ENCODE results near the gene NMT1. TPM values are rescaled to one million over a fixed set of nuclear protein-coding genes. Genes with fewer than 3 reads are reported as not detected.

The NMT1 gene
- total and polyA plus RNA-seq, 4 donors = 27.0 to 83.7 (median 42.6) TPM

- TF ChIP-seq, protein P1, sequence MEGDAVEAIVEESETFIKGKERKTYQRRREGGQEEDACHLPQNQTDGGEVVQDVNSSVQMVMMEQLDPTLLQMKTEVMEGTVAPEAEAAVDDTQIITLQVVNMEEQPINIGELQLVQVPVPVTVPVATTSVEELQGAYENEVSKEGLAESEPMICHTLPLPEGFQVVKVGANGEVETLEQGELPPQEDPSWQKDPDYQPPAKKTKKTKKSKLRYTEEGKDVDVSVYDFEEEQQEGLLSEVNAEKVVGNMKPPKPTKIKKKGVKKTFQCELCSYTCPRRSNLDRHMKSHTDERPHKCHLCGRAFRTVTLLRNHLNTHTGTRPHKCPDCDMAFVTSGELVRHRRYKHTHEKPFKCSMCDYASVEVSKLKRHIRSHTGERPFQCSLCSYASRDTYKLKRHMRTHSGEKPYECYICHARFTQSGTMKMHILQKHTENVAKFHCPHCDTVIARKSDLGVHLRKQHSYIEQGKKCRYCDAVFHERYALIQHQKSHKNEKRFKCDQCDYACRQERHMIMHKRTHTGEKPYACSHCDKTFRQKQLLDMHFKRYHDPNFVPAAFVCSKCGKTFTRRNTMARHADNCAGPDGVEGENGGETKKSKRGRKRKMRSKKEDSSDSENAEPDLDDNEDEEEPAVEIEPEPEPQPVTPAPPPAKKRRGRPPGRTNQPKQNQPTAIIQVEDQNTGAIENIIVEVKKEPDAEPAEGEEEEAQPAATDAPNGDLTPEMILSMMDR (IDR thresholded peaks at IDR 0.05; ENCODE audit: low read depth, low read length, missing input control) = no peak
- TF ChIP-seq HNF4A (conservative IDR thresholded peaks at IDR 0.05) (no peak), NR2F2 (IDR thresholded peaks at IDR 0.05) (no peak), EGR1 (IDR thresholded peaks at IDR 0.05; ENCODE audit: low read depth in 2 of 2) (no peak), GABPA (IDR thresholded peaks at IDR 0.05 in 1 of 2, conservative IDR thresholded peaks at IDR 0.05 in 1 of 2) (no peak)
- TF ChIP-seq, protein P2, sequence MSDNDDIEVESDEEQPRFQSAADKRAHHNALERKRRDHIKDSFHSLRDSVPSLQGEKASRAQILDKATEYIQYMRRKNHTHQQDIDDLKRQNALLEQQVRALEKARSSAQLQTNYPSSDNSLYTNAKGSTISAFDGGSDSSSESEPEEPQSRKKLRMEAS (IDR thresholded peaks at IDR 0.05) = no peak
Measured at GRCh38 chr17:45110676-45111611, 49.8 kb downstream of the NMT1 start (continued).

- Histone ChIP-seq H3K27me3 (ENCODE audit: control insufficient read depth in 4 of 4, insufficient read depth in 4 of 4, low read length in 3 of 4) (no peaks in the 10 kb centered on the region), H3K36me3 (ENCODE audit: control insufficient read depth in 4 of 4, insufficient read depth in 3 of 4, low read depth in 1 of 4, low read length in 3 of 4) (peaks cover 3 to 16% (median 6%) of the 10 kb centered on the region in 4 donors), H3K4me3 (ENCODE audit: low read depth in 1 of 3, low read length in 3 of 3) (no peak overlapping the region), H3K4me1 (ENCODE audit: control insufficient read depth in 4 of 4, insufficient read depth in 4 of 4, low read length in 3 of 4) (peaks cover 0 to 3% (median 0%) of the 10 kb centered on the region in 4 donors), H3K9ac (ENCODE audit: low read depth in 1 of 2, low read length in 2 of 2) (no peak overlapping the region), H3K9me3 (ENCODE audit: control insufficient read depth in 4 of 4, low read length in 3 of 4) (no peaks in the 10 kb centered on the region), H3K27ac (ENCODE audit: low read depth in 1 of 2, low read length in 2 of 2) (no peak overlapping the region)
- TF ChIP-seq, protein P3, sequence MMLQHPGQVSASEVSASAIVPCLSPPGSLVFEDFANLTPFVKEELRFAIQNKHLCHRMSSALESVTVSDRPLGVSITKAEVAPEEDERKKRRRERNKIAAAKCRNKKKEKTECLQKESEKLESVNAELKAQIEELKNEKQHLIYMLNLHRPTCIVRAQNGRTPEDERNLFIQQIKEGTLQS (IDR thresholded peaks at IDR 0.05) = no peak
- TF ChIP-seq RXRA (IDR thresholded peaks at IDR 0.05) (no peak), SP1 (IDR thresholded peaks at IDR 0.05) (no peak), GABPA (IDR thresholded peaks at IDR 0.05 in 1 of 2, conservative IDR thresholded peaks at IDR 0.05 in 1 of 2) (no peak), YY1 (IDR thresholded peaks at IDR 0.05) (no peak), HNF4A (conservative IDR thresholded peaks at IDR 0.05) (no peak), ZBTB33 (IDR thresholded peaks at IDR 0.05) (no peak), JUND (IDR thresholded peaks at IDR 0.05) (no peak), EGR1 (IDR thresholded peaks at IDR 0.05; ENCODE audit: low read depth in 2 of 2) (no peak)
- 92% methylated on average over 11 of the region's 11 CpGs for WGBS
- no peak for DNase-seq (ENCODE audit: low spot score)
Measured at GRCh38 chr17:45111850-45112249, 50.7 kb downstream of the NMT1 start.

DNA sequence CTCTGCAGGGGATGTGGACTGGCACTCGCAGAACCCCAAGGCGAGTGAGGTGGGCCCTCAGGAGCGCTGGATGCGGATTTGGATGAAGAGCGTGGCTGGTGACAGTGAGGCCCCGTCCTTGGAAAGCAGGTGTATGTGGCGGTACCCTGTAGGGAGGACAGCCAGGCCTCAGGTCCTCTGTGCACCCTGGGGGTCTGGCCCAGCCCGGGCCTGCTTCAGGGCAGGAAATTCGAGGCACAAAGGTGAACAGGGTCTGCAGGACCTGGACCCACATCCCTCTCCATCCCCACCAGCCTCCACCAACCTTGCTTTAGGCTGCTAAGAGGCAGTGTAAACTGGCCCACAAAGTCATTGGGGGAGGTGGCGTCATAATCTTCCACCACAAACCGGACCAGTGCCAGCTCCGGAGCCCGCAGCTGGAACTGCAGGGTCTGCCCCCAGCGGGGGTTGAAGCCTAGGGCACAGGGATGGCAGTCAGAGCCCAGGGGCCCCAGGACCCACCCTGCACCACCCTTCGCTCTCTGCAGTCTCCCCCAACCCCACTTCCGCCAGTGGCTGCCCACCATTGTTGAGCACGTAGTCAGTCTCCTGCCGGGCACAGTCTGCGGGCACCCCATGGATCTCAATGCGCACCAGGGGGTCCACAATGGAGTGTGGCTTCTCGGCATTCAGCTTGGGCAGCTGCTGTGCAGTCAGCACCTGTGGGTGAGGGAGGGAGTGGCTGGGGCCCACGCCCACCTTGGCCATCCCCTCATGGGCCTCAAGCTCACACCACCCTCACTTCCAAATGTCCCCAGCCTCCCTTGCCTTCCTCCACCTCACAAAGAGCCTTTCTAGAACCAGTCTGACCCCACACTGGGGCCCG is 51.7 kb downstream of the NMT1 start:
- no peak overlapping the region for H3K27ac ChIP-seq (ENCODE audit: low read depth in 1 of 2, low read length in 2 of 2)
- TF ChIP-seq EGR1 (IDR thresholded peaks at IDR 0.05; ENCODE audit: low read depth in 2 of 2) (no peak), SP1 (IDR thresholded peaks at IDR 0.05) (no peak), RAD21 (IDR thresholded peaks at IDR 0.05) (no peak), ZBTB33 (IDR thresholded peaks at IDR 0.05) (no peak), YY1 (IDR thresholded peaks at IDR 0.05) (no peak), JUND (IDR thresholded peaks at IDR 0.05) (no peak), HNF4A (conservative IDR thresholded peaks at IDR 0.05) (no peak), HNF4G (IDR thresholded peaks at IDR 0.05) (no peak), TAF1 (conservative IDR thresholded peaks at IDR 0.05) (no peak), FOXA2 (IDR thresholded peaks at IDR 0.05) (no peak)
- TF ChIP-seq, protein P1 (IDR thresholded peaks at IDR 0.05; ENCODE audit: low read depth, low read length, missing input control) = no peak
- TF ChIP-seq, protein P2 (IDR thresholded peaks at IDR 0.05) = no peak

More for the DNA sequence above, 51.7 kb downstream of the NMT1 start:
- Histone ChIP-seq H3K36me3 (ENCODE audit: control insufficient read depth in 4 of 4, insufficient read depth in 3 of 4, low read depth in 1 of 4, low read length in 3 of 4) (peaks cover 0 to 7% (median 0%) of the 10 kb centered on the region in 4 donors), H3K27me3 (ENCODE audit: control insufficient read depth in 4 of 4, insufficient read depth in 4 of 4, low read length in 3 of 4) (no peaks in the 10 kb centered on the region), H3K4me1 (ENCODE audit: control insufficient read depth in 4 of 4, insufficient read depth in 4 of 4, low read length in 3 of 4) (peaks cover 0 to 3% (median 0%) of the 10 kb centered on the region in 4 donors), H3K9ac (ENCODE audit: low read depth in 1 of 2, low read length in 2 of 2) (no peak overlapping the region), H3K9me3 (ENCODE audit: control insufficient read depth in 4 of 4, low read length in 3 of 4) (no peaks in the 10 kb centered on the region), H3K4me3 (ENCODE audit: low read depth in 1 of 3, low read length in 3 of 3) (no peak overlapping the region)
- 96% methylated on average over 23 of the region's 23 CpGs for WGBS
- no peak for DNase-seq (ENCODE audit: low spot score)
